Measurements from ENCODE around the gene RIPPLY1.

RIPPLY1 gene

GRCh38 chrX:106917830-106918500 lies 14.8 kb upstream of the RIPPLY1 start:
- TF ChIP-seq, protein P1, sequence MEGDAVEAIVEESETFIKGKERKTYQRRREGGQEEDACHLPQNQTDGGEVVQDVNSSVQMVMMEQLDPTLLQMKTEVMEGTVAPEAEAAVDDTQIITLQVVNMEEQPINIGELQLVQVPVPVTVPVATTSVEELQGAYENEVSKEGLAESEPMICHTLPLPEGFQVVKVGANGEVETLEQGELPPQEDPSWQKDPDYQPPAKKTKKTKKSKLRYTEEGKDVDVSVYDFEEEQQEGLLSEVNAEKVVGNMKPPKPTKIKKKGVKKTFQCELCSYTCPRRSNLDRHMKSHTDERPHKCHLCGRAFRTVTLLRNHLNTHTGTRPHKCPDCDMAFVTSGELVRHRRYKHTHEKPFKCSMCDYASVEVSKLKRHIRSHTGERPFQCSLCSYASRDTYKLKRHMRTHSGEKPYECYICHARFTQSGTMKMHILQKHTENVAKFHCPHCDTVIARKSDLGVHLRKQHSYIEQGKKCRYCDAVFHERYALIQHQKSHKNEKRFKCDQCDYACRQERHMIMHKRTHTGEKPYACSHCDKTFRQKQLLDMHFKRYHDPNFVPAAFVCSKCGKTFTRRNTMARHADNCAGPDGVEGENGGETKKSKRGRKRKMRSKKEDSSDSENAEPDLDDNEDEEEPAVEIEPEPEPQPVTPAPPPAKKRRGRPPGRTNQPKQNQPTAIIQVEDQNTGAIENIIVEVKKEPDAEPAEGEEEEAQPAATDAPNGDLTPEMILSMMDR (IDR thresholded peaks at IDR 0.05; ENCODE audit: low read depth, low read length) = no peak
- no peak overlapping the region for H3K4me3 ChIP-seq (ENCODE audit: low read depth, low read length)

GRCh38 chrX:106912864-106913263 lies 9.7 kb upstream of the RIPPLY1 start:
- no peak overlapping the region for H3K4me3 ChIP-seq (ENCODE audit: low read depth, low read length)
- peaks cover 5% of the 10 kb centered on the region for H3K27me3 ChIP-seq (ENCODE audit: insufficient read depth, low read depth, severe bottlenecking)
- no peaks in the 10 kb centered on the region for H3K36me3 ChIP-seq
- no peak overlapping the region for H3K27ac ChIP-seq
- TF ChIP-seq, protein P1 (IDR thresholded peaks at IDR 0.05; ENCODE audit: low read depth, low read length) = no peak
- no peaks in the 10 kb centered on the region for H3K9me3 ChIP-seq (ENCODE audit: severe bottlenecking)
- DNase-seq = no peak

More at GRCh38 chrX:106917830-106918500, 14.8 kb upstream of the RIPPLY1 start:
- H3K36me3 ChIP-seq = no peaks in the 10 kb centered on the region
- H3K27ac ChIP-seq = no peak overlapping the region
- peaks cover 5% of the 10 kb centered on the region for H3K27me3 ChIP-seq (ENCODE audit: insufficient read depth, low read depth, severe bottlenecking)
- no peaks in the 10 kb centered on the region for H3K9me3 ChIP-seq (ENCODE audit: severe bottlenecking)
- no peak for DNase-seq

DNA sequence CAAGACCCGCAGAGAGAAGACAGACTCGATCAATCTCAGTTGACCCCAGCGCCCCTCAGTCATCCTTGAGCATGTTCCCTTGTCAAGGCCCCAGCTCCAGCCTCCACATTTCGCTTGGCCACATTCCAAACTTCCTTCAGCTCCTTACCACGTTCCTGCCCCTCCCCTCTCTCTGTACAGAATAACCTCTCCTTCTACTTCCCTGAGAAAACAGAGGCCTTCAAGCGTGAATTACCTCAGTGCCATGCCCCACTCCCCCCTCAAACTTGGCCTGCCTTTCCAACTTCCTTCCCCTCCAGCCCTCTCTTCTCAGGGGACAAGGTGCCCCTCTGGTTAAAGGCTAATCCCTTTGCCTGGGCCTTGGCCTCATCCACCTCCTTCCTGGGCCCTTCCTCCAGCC lies 3.2 kb upstream of the RIPPLY1 start:
- Histone ChIP-seq H3K36me3 (no peaks in the 10 kb centered on the region), H3K27ac (no peak overlapping the region), H3K9me3 (ENCODE audit: severe bottlenecking) (no peaks in the 10 kb centered on the region), H3K4me3 (ENCODE audit: low read depth, low read length) (no peak overlapping the region), H3K27me3 (ENCODE audit: insufficient read depth, low read depth, severe bottlenecking) (peaks cover 5% of the 10 kb centered on the region)
- no peak for DNase-seq
- TF ChIP-seq, protein P1 (IDR thresholded peaks at IDR 0.05; ENCODE audit: low read depth, low read length) = no peak

GRCh38 chrX:106905064-106905708 lies 2.0 kb upstream of the RIPPLY1 start:
- no peak overlapping the region for H3K4me3 ChIP-seq (ENCODE audit: low read depth, low read length)
- H3K27ac ChIP-seq = no peak overlapping the region
- TF ChIP-seq, protein P1 (IDR thresholded peaks at IDR 0.05; ENCODE audit: low read depth, low read length) = no peak
- H3K27me3 ChIP-seq (ENCODE audit: insufficient read depth, low read depth, severe bottlenecking) = peaks cover 3% of the 10 kb centered on the region
- no peaks in the 10 kb centered on the region for H3K36me3 ChIP-seq
- DNase-seq = no peak
- no peaks in the 10 kb centered on the region for H3K9me3 ChIP-seq (ENCODE audit: severe bottlenecking)

DNA sequence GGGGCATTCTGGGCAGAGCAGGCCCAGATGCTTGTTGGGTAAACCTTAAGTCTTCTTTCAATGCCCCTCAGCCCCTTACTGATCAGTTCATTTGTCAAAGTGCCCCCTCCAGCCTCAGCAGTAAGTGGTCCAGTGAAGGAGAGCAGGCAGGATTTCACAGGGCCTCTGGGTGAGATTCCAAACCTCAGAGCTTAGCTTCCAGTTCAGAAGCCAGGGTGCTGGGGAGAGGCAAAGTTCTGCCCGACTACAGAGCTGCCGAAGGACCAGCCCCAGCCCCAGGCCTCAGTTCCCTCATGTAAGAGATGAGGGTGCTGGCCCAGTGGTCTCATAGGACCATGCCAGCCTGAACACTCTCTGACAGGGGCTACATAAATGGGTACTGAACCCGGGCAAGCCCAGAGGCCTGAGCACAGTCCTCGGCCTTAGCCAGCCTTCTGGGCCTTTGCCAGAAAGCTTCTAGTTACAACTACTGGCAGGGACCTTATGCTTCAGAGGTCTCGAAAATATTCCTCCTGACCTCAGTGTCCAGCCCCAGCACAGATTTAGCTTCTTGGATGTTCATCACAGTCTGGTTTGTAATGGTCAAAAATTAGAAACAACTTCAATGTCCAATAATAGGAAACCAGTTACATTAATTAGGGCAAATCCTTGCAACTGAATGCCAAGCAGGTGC lies 851 bp upstream of the RIPPLY1 start:
- Histone ChIP-seq H3K27me3 (ENCODE audit: insufficient read depth, low read depth, severe bottlenecking) (no peaks in the 10 kb centered on the region), H3K27ac (no peak overlapping the region), H3K4me3 (ENCODE audit: low read depth, low read length) (no peak overlapping the region), H3K9me3 (ENCODE audit: severe bottlenecking) (no peaks in the 10 kb centered on the region), H3K36me3 (no peaks in the 10 kb centered on the region)
- TF ChIP-seq, protein P1 (IDR thresholded peaks at IDR 0.05; ENCODE audit: low read depth, low read length) = no peak
- no peak for DNase-seq
